SU-DHL-6 (cell line): ENCODE results near the gene KMT2B.

ENCODE experiments used
- H2AFZ ChIP-seq: fragments of 200-600 bp; sonication (generic); 2 replicates; pipeline ENCODE4 v1.6.1; 2014; ENCODE audit warnings: low read depth, mild to moderate bottlenecking, moderate library complexity, mixed read lengths, antibody characterized with exemption, low read length; ENCODE audit not compliant: severe bottlenecking
- H3F3A ChIP-seq: fragments of 200-600 bp; shearing (Covaris generic); 2 replicates; pipeline ENCODE4 v1.6.0; 2016; ENCODE audit warnings: antibody characterized with exemption, mild to moderate bottlenecking; ENCODE audit not compliant: insufficient read depth
- H3K27ac ChIP-seq: fragments of 200-600 bp; sonication (generic); 2 replicates; pipeline ENCODE4 v1.5.1; 2016; ENCODE audit warnings: low read depth, mild to moderate bottlenecking, low read length, moderate library complexity, mixed read lengths
- H3K27me3 ChIP-seq: fragments of 200-600 bp; sonication (generic), shearing (Covaris generic); 2 replicates; pipeline ENCODE4 v1.6.0; 2014; ENCODE audit warnings: mild to moderate bottlenecking, low read length
- H3K36me3 ChIP-seq: fragments of 200-600 bp; sonication (generic); 2 replicates; pipeline ENCODE4 v1.6.1; 2014; ENCODE audit warnings: mild to moderate bottlenecking, low read length, mixed read lengths
- H3K4me2 ChIP-seq: fragments of 300-600, 200-600 bp; shearing (Covaris generic), sonication (generic); 2 replicates; pipeline ENCODE4 v1.6.0; 2014; ENCODE audit warnings: low read length, low read depth, mild to moderate bottlenecking; ENCODE audit not compliant: poor library complexity, severe bottlenecking
- H3K4me3 ChIP-seq: fragments of 200-600 bp; sonication (generic); 2 replicates; pipeline ENCODE4 v1.5.1; 2014; ENCODE audit warnings: antibody characterized with exemption, low read length, mild to moderate bottlenecking, mixed read lengths; ENCODE audit not compliant: insufficient read depth, poor library complexity, severe bottlenecking
- H3K79me2 ChIP-seq: fragments of 200-600 bp; sonication (generic); 2 replicates; pipeline ENCODE4 v1.6.1; 2014; ENCODE audit warnings: mild to moderate bottlenecking, low read length, moderate library complexity; ENCODE audit not compliant: insufficient read depth
- H3K9ac ChIP-seq: fragments of 200-600 bp; sonication (generic); 2 replicates; pipeline ENCODE4 v1.7.0; 2014; ENCODE audit warnings: mild to moderate bottlenecking, low read length
- H3K9me2 ChIP-seq: fragments of 200-600 bp; sonication (generic); replicated peaks from 2 replicates; pipeline ENCODE4 v1.6.1; 2014; ENCODE audit warnings: low read length; ENCODE audit not compliant: insufficient read depth
- H3K9me3 ChIP-seq: fragments of 200-600 bp; sonication (generic); 2 replicates; pipeline ENCODE4 v1.6.1; 2014; ENCODE audit warnings: low read length, mixed read lengths; ENCODE audit not compliant: insufficient read depth
- H4K20me1 ChIP-seq: fragments of 200-600 bp; sonication (generic); 2 replicates; pipeline ENCODE4 v1.6.1; 2014; ENCODE audit warnings: low read depth, mild to moderate bottlenecking, antibody characterized with exemption, low read length, moderate library complexity, mixed read lengths
- CTCF ChIP-seq: fragments of 200-600 bp; sonication (generic); IDR thresholded peaks from one replicate; pipeline ENCODE4 v1.5.1; 2017; ENCODE audit warnings: antibody characterized with exemption, mild to moderate bottlenecking, low read length, moderate library complexity; ENCODE audit not compliant: insufficient read depth, poor library complexity, severe bottlenecking
- EZH2phosphoT487 ChIP-seq: fragments of 200-600 bp; sonication (generic), shearing (Covaris generic); conservative IDR thresholded peaks from 2 replicates; pipeline ENCODE4 v1.6.1; 2018; ENCODE audit warnings: mild to moderate bottlenecking, antibody characterized with exemption, low read length, moderate library complexity, mixed read lengths

The KMT2B gene

DNA sequence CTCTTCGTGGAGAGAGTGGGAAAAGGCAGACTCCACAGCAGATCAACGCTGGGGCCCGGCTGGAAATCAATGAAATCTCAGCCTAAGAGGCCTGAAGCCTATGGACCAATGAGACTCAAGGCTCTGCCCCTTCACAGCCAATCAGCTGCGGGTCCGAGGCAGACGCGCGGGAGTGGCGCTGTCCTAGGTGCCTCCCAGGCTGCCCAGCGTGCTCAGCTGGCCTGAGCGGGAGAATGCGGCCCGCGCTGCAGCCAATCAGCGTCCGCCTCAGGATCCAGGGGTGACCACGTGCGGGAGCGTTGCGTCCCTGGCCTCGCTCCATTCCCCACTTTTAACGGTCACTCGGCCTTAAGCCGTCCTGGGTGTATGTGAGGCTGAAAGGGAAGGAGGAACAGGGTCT is 13.6 kb upstream of the KMT2B start, which contains the start of gene ZBTB32:
Gene ZBTB32, plus strand, starts transcription at position 341 of the 400 bp plus-strand sequence. CDS start 10,069 bp downstream, outside the sequence.
- H3K4me3 ChIP-seq: no peak within 1 kb of the TSS
- no peak within 1 kb of the TSS for H2AFZ ChIP-seq
- H3K36me3 ChIP-seq: no peaks in the 10 kb centered on the region
- no peaks in the 10 kb centered on the region for H3F3A ChIP-seq
- TF ChIP-seq CTCF (no peak), EZH2phosphoT487 (no peak)
- H3K4me2 ChIP-seq: no peak within 1 kb of the TSS
- no peak within 1 kb of the TSS for H3K27ac ChIP-seq
- no peaks in the 10 kb centered on the region for H3K79me2 ChIP-seq
- no peaks in the 10 kb centered on the region for H4K20me1 ChIP-seq
- H3K9me2 ChIP-seq: no peaks in the 10 kb centered on the region
- H3K27me3 ChIP-seq: no peaks in the 10 kb centered on the region
- H3K9ac ChIP-seq: no peak within 1 kb of the TSS
- no peaks in the 10 kb centered on the region for H3K9me3 ChIP-seq

DNA sequence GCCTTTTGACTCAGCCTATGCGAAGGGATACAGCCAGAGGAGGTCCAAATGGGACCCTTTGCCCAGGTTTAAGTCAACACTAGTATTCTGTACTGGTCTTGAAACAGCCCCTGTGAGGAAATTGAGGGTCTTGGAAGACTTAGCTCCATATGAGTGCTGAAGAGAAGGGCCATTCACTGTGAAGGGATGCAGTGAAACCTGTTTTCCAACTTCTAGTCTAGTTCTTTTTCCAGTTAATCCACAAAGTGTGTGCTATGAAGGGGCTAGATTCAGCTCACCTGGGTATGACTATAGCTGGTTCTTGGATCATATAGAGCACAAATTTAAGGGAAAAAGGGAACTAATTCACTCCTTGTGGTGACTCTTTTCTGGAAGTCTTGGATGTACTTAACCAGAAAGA is 9.4 kb upstream of the KMT2B start:
- Histone ChIP-seq H3K79me2 (no peaks in the 10 kb centered on the region), H3K9me3 (no peaks in the 10 kb centered on the region), H3K27me3 (no peaks in the 10 kb centered on the region), H3F3A (no peaks in the 10 kb centered on the region), H3K9me2 (no peaks in the 10 kb centered on the region), H3K36me3 (no peaks in the 10 kb centered on the region), H3K9ac (no peak overlapping the region), H3K4me3 (no peak overlapping the region), H3K4me2 (no peak overlapping the region), H2AFZ (no peak overlapping the region), H4K20me1 (no peaks in the 10 kb centered on the region), H3K27ac (no peak overlapping the region)
- TF ChIP-seq CTCF (no peak), EZH2phosphoT487 (no peak)

DNA sequence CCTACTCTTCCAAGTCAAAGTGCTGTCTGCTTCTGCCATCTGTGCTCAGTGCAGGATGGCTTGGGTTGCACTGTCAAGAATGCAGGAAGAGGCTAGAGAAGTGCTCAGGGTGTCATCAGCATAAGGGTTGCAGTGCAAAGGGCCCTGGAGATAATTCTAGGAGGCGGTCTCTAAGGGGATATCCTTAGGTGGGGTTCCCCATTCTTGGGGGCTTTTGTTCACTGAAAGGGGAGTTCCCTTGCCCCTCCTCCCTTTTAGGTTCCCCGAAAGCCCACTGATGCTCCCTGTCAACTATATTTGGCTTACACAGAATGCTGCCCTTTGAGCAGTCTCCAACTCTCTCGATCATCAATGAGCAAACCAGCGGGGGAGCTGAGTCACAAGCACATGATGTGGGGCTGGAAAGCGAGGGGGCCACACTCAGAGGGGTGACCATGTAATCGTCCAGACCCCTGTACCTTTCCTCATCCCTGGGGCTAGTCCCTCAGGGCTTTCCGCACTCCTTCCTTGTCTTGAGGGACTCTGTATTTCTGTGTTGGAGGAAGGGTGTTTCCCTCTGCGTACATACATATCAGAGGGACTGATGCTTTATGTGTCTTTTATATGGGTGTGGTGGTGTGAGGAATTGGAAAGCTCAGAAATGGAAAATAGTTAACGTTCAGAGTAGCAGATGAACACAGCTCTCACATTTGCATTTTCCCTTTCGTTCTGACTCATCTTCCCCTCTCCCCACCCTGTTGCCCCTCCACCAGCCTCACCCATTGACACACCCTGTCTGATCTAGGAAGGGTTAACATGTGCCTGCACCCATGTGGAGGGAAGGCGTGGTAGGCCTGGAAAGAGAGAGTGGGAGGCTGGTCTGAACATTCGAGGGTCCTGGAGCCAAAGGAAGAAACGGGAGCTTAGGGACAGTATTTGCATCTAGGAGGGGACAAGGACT is 6.7 kb upstream of the KMT2B start:
- Histone ChIP-seq H3K27me3 (no peaks in the 10 kb centered on the region), H3K9me3 (no peaks in the 10 kb centered on the region), H3K4me3 (no peak overlapping the region), H3K9ac (no peak overlapping the region), H3K36me3 (no peaks in the 10 kb centered on the region), H3K79me2 (no peaks in the 10 kb centered on the region), H4K20me1 (no peaks in the 10 kb centered on the region), H3F3A (no peaks in the 10 kb centered on the region), H3K4me2 (no peak overlapping the region), H3K27ac (no peak overlapping the region), H2AFZ (no peak overlapping the region), H3K9me2 (no peaks in the 10 kb centered on the region)
- TF ChIP-seq EZH2phosphoT487 (no peak), CTCF (no peak)
